GM12875 (cell line): Measurements from ENCODE around the gene TEC.

Experiments
- H3K4me3 ChIP-seq: one replicate; pipeline ENCODE4 v1.5.1; 2011; ENCODE audit warnings: low read depth, low read length, control low read depth
- CTCF ChIP-seq: IDR thresholded peaks from 2 replicates; pipeline ENCODE4 v1.5.1; 2011; ENCODE audit warnings: low read depth, mild to moderate bottlenecking, control low read depth, inconsistent platforms, low read length, moderate library complexity, borderline replicate concordance; ENCODE audit not compliant: insufficient read depth

Gene TEC

GRCh38 chr4:48195853-48196252 is 73.8 kb downstream of the TEC start:
- TF ChIP-seq CTCF, result no peak
- H3K4me3 ChIP-seq, result peak overlapping the region; percentile 72

- no peak for TF ChIP-seq CTCF
Measured at GRCh38 chr4:48195374-48195773, 74.3 kb downstream of the TEC start.

GRCh38 chr4:48194971-48195370 is 74.7 kb downstream of the TEC start:
- H3K4me3 ChIP-seq, result peak overlapping the region; percentile 72
- TF ChIP-seq CTCF, result no peak

More at GRCh38 chr4:48195374-48195773, 74.3 kb downstream of the TEC start:
- peak overlapping the region; percentile 72 for H3K4me3 ChIP-seq

- peak overlapping the region; percentile 72 for H3K4me3 ChIP-seq
- no peak for TF ChIP-seq CTCF
Measured at GRCh38 chr4:48193921-48194468, 75.6 kb downstream of the TEC start.

- H3K4me3 ChIP-seq, result peak overlapping the region; percentile 11
- TF ChIP-seq CTCF, result no peak
Measured at GRCh38 chr4:48193096-48193836, 76.4 kb downstream of the TEC start.

- peak overlapping the region; percentile 23 for H3K4me3 ChIP-seq
- no peak for TF ChIP-seq CTCF
Measured at GRCh38 chr4:48191758-48192157, 77.9 kb downstream of the TEC start.

GRCh38 chr4:48190839-48191238 is 78.8 kb downstream of the TEC start:
- no peak overlapping the region for H3K4me3 ChIP-seq
- no peak for TF ChIP-seq CTCF
